Panc1 (cell line): ENCODE measurements around the gene BFSP1.

Source experiments
- CTCF ChIP-seq: fragments of 450-650 bp; IDR thresholded peaks from 2 replicates; pipeline ENCODE4 v1.5.1; 2017; ENCODE audit warnings: mild to moderate bottlenecking
- POLR2AphosphoS5 ChIP-seq: IDR thresholded peaks from 2 replicates; pipeline ENCODE4 v1.6.1; 2012; ENCODE audit warnings: mild to moderate bottlenecking, low read depth, low read length, moderate library complexity
- REST ChIP-seq, 2 experiments: IDR thresholded peaks; 2 replicates each; pipeline ENCODE4 v1.6.1; 2011 to 2012; ENCODE audit warnings: low read depth in 2 of 2, control low read depth in 1 of 2, low read length in 1 of 2, mild to moderate bottlenecking in 1 of 2, moderate library complexity in 1 of 2; ENCODE audit not compliant: insufficient read depth in 1 of 2

GRCh38 chr20:17473659-17474058 is 57.5 kb downstream of the BFSP1 start:
- TF ChIP-seq POLR2AphosphoS5 (no peak), CTCF (no peak), REST (IDR thresholded peaks at IDR 0.05; ENCODE audit: insufficient read depth in 1 of 2, low read depth in 2 of 2, low read length in 1 of 2) (no peak)
